ENCODE results near the gene PPIL4. TPM values are rescaled to one million over a fixed set of nuclear protein-coding genes. Genes with fewer than 3 reads are reported as not detected.

PPIL4 gene
- total RNA-seq, 4 donors from 2014 or later = 22.1 to 30.2 (median 26.1) TPM

GRCh38 chr6:149513915-149514314 lies 31.9 kb downstream of the PPIL4 start:
- Histone ChIP-seq H3K27ac (replicated peaks in 1 of 4) (no peak overlapping the region), H3K27me3 (no peaks in the 10 kb centered on the region), H3K36me3 (peaks cover 0 to 64% (median 32%) of the 10 kb centered on the region in 4 donors), H3K4me1 (peaks cover 0 to 15% (median 14%) of the 10 kb centered on the region in 4 donors), H3K4me3 (no peak overlapping the region), H3K9me3 (no peaks in the 10 kb centered on the region)
- TF ChIP-seq CTCF (IDR thresholded peaks at IDR 0.05) = no peak
- no peak for TF ChIP-seq POLR2A (IDR thresholded peaks at IDR 0.05; ENCODE audit: low read depth)
- intact Hi-C loops (cut with DNase I) = no loop called here
- no peak for DNase-seq (ENCODE audit: extremely low spot score)
- 83% methylated on average over 5 of the region's 5 CpGs for WGBS

DNA sequence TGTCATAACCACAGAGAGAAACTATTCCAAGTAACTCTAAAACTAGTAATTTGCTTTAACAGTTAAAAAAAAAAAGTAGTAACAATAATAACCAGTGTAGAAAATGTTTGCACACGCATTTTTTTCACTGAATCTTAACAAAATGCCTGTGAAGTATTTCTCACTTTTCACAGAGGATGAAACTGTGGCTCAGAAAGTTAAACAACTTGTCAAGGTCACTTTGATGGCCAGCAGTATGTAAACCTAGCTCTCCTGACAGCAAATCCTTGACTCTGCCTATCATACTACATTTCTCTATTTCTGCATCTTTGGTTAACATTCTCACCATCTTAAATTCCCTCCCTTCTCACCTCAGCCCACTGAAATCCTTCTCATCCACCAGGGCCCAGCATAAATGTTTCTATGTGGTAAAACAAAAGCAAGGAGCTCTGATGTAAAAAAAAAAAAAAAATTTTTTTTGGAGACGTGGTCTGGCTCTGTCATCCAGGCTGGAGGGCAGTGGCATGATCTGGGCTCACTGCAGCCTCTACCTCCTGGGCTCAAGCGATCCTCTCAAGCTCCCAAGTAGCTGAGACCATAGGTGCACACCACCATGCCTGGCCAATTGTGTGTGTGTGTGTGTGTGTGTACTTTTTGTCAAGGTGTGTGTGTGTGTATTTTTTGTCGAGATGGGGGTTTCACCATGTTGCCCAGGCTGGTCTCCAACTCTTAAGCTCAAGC lies 34.9 kb downstream of the PPIL4 start:
- DNase-seq (ENCODE audit: extremely low spot score) = no peak
- TF ChIP-seq POLR2AphosphoS5 (IDR thresholded peaks at IDR 0.05) = no peak
- no peak for TF ChIP-seq POLR2A (IDR thresholded peaks at IDR 0.05; ENCODE audit: low read depth)
- no peak for TF ChIP-seq CTCF (IDR thresholded peaks at IDR 0.05)
- TF ChIP-seq EP300 (IDR thresholded peaks at IDR 0.05) = no peak
- no peak overlapping the region for H3K4me3 ChIP-seq
- H3K9me3 ChIP-seq = no peaks in the 10 kb centered on the region
- H3K4me1 ChIP-seq = peaks cover 0 to 6% (median 5%) of the 10 kb centered on the region in 4 donors
- no peaks in the 10 kb centered on the region for H3K27me3 ChIP-seq
- H3K27ac ChIP-seq (replicated peaks in 1 of 4) = no peak overlapping the region
- WGBS = 72% methylated on average over 4 of the region's 4 CpGs
- H3K36me3 ChIP-seq = peaks cover 0 to 55% (median 27%) of the 10 kb centered on the region in 4 donors
- intact Hi-C loops (cut with DNase I) = no loop called here

DNA sequence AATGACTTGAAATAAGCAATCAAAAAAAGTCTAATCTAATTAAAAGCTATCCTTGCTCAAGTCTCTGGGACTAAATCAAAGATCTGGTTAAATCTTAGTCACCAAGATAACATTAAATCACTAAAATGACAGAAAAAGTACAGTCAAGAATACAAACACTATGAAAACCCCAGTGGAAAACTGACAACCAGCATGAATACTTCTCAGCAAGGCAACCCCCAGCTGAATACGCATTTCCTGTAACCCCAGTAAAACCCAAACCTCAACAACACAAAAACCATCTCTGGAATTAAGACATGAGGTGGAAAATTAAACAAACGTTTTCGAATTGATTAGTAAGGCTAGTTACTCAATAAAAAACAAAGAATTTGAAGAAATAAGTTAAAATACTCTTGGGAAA lies 37.4 kb downstream of the PPIL4 start:
- H3K27me3 ChIP-seq = no peaks in the 10 kb centered on the region
- TF ChIP-seq POLR2AphosphoS5 (IDR thresholded peaks at IDR 0.05) (no peak), POLR2A (IDR thresholded peaks at IDR 0.05; ENCODE audit: low read depth) (no peak), CTCF (IDR thresholded peaks at IDR 0.05) (no peak), EP300 (IDR thresholded peaks at IDR 0.05) (no peak)
- 77% methylated on average over 3 of the region's 3 CpGs for WGBS
- H3K4me3 ChIP-seq = no peak overlapping the region
- H3K9me3 ChIP-seq = no peaks in the 10 kb centered on the region
- DNase-seq (ENCODE audit: extremely low spot score) = no peak
- H3K4me1 ChIP-seq = peaks cover 0 to 15% (median 10%) of the 10 kb centered on the region in 4 donors
- peaks cover 0 to 52% (median 27%) of the 10 kb centered on the region in 4 donors for H3K36me3 ChIP-seq
- no peak overlapping the region for H3K27ac ChIP-seq (replicated peaks in 1 of 4)
- intact Hi-C loops (cut with DNase I) = no loop called here

DNA sequence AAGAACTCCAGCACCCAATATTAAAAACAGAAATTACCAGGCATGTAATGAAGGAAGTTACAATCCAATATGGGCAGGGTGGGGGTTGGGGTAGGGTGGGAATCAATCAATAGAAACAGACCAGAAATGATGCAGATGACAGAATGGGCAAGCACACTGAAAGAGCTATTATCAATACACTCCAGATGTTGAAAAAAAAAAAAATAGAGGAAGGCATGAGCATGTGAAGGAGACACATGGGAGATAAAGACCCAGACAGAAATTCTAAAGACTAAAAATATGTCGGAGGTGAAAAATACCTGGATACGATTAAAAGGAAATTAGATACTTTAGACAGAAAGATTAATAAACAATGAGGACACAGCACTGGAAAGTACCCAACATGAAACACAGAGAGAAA lies 42.0 kb downstream of the PPIL4 start:
- TF ChIP-seq EP300 (IDR thresholded peaks at IDR 0.05) (no peak), POLR2A (IDR thresholded peaks at IDR 0.05; ENCODE audit: low read depth) (no peak), CTCF (IDR thresholded peaks at IDR 0.05) (no peak), POLR2AphosphoS5 (IDR thresholded peaks at IDR 0.05) (no peak)

More for the DNA sequence above, 42.0 kb downstream of the PPIL4 start:
- Histone ChIP-seq H3K27me3 (no peaks in the 10 kb centered on the region), H3K4me3 (no peak overlapping the region), H3K4me1 (peaks cover 0 to 14% (median 5%) of the 10 kb centered on the region in 4 donors), H3K9me3 (no peaks in the 10 kb centered on the region), H3K27ac (replicated peaks in 1 of 4) (no peak overlapping the region), H3K36me3 (peaks cover 0 to 26% (median 13%) of the 10 kb centered on the region in 4 donors)
- DNase-seq (ENCODE audit: extremely low spot score) = no peak
- 44% methylated on average over 2 of the region's 2 CpGs for WGBS
- intact Hi-C loops (cut with DNase I) = no loop called here

All from esophagus muscularis mucosa (tissue), 4 donors.